ENCODE data around the gene HTT.

Gene HTT

DNA sequence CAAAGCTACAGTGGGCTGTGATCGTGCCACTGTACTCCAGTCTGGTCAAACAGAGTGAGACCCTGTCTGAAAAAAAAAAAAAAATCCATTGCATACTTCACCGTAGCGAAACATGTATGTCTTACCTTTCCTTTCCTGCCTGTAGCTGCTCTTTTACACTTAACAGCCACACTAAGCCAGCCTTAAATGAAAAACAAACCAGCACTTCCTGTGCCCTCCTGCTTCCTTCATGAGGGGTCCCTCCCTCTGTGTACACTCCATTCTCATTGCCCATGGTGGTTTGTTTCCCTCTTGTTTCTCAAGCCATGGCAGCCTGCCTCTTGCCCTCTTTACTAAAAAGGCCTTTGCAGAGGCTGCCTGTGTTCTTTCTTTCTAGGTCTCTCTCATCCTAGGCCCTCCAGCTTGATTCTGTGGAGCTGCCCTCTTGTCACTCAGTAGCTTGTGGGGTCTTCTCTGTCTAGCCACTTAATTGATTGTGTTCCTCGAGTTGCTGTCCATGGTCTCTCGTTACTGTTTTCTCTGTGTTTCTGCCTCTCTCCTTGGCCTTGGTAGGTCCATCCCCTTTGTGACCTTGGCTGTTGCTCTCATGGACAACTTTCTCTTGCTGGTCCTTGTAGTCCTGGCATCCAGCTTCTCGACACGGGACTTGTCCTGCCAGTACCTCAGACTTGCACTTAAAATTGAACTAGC lies 122.3 kb downstream of the HTT start:
- TF ChIP-seq, protein P1, sequence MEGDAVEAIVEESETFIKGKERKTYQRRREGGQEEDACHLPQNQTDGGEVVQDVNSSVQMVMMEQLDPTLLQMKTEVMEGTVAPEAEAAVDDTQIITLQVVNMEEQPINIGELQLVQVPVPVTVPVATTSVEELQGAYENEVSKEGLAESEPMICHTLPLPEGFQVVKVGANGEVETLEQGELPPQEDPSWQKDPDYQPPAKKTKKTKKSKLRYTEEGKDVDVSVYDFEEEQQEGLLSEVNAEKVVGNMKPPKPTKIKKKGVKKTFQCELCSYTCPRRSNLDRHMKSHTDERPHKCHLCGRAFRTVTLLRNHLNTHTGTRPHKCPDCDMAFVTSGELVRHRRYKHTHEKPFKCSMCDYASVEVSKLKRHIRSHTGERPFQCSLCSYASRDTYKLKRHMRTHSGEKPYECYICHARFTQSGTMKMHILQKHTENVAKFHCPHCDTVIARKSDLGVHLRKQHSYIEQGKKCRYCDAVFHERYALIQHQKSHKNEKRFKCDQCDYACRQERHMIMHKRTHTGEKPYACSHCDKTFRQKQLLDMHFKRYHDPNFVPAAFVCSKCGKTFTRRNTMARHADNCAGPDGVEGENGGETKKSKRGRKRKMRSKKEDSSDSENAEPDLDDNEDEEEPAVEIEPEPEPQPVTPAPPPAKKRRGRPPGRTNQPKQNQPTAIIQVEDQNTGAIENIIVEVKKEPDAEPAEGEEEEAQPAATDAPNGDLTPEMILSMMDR (IDR thresholded peaks at IDR 0.05): no peak

DNA sequence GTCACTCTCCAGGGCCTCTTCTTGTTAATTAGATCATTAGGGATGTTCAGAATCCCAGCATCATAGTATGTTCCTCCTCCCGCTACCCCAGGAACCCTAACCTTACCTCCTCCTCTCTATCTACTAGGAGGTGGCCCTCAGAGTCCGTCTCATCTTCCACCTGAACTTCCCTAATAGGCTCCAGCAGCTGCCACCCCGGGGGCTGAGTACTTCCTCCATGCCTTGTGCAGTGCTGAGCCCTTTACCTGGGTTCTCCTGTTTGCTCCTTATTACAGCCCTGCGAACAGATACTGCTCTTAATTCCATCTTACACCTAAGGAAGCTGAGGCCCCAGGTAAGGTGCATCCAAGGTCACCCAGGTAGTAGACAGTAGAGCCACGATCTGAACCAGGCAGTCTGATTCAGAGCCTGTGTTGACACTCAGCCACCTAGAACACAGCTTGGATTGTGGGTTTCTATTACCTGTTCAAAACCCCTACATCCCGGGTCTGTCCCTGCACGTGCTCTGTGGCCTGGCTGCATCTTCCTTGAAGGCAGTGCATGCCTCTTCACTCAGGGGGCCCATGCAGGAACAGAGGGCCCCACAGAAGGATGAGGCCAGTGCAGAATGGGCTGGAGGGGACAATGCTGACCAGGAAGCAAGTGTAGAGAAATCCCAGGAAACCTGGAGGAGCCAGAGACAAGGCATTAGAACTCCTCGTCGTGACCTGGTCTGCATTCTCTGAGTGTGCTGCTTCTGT lies 123.1 kb downstream of the HTT start:
- TF ChIP-seq, protein P1 (IDR thresholded peaks at IDR 0.05): no peak

DNA sequence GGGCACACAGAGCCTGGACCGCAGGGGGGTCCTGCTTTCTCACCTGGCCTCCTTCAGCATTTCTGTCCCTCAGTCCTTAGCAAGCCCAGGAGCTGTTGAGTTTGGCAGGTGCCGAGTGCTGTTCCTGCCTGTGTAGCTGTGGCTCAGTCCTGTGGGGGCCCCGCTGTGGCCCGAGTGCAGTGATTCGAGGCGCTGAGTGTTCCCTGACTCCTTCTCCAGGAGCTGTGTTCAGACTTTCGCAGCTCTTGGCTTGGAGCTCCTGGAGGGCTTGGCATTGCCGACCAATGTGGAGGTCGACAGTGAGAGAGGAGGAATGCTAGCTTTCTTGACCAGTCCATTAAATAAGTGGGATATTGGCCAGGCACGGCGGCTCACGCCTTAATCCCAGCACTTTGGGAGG lies 124.4 kb downstream of the HTT start:
- TF ChIP-seq, protein P1 (IDR thresholded peaks at IDR 0.05): no peak

DNA sequence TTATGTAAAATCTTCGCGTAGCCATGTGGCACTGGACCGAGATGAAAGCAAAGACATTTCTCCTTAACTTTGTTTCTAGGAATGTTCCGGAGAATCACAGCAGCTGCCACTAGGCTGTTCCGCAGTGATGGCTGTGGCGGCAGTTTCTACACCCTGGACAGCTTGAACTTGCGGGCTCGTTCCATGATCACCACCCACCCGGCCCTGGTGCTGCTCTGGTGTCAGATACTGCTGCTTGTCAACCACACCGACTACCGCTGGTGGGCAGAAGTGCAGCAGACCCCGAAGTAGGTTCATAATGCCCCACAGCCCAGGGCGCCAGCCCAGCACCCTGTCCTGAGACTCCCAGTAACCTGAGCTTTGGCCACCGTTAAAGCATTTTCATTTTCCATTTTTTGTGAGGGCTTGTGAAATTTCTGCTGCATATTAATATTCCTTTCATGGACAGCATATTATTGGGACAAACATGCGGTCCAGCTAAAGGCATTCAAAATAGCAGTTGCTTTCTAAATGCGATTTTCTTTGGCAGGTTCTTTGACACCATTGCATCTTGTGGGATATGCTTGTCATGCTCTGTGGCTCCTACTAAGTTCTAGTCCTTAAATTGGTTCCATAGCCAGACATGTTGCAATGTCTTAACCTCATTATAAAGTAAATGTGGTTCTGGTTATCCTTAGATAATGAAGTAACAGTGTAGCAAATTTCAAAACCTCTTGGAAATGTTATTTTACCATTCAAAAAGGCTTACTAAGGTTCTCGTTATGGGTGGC lies 125.4 kb downstream of the HTT start:
- TF ChIP-seq, protein P1 (IDR thresholded peaks at IDR 0.05): no peak

DNA sequence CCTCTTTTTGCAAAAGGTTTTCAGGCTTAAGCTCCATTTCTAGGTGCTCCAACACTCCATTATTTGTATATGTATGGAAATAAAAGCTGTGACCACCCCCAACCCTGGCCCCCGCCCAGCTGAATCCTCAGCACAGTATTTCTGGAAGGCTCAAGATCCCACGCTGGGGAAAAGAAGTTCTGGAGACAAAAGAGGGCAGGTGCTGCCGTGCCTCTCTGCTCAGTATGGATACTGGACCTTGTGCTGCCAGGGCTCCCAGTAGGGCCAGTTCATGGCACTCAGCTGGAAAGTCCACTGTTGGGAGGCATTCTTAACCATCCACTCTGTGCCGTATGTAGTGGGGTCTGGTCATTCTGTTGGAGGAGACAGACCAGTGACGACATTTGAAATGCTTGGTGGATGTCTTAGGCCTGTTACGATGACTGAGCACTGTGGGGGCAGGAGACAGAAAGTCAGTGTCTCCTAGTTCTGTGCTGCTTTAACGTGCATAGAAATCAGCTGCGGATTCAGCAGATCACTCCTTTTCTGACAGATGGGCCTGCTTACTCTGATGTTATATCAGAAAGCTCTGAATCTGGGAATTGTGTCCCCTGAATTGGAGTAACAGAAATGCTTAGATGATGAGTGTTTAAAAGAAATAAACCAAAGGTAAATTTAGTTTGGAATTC lies 126.1 kb downstream of the HTT start:
- TF ChIP-seq, protein P1 (IDR thresholded peaks at IDR 0.05): no peak

DNA sequence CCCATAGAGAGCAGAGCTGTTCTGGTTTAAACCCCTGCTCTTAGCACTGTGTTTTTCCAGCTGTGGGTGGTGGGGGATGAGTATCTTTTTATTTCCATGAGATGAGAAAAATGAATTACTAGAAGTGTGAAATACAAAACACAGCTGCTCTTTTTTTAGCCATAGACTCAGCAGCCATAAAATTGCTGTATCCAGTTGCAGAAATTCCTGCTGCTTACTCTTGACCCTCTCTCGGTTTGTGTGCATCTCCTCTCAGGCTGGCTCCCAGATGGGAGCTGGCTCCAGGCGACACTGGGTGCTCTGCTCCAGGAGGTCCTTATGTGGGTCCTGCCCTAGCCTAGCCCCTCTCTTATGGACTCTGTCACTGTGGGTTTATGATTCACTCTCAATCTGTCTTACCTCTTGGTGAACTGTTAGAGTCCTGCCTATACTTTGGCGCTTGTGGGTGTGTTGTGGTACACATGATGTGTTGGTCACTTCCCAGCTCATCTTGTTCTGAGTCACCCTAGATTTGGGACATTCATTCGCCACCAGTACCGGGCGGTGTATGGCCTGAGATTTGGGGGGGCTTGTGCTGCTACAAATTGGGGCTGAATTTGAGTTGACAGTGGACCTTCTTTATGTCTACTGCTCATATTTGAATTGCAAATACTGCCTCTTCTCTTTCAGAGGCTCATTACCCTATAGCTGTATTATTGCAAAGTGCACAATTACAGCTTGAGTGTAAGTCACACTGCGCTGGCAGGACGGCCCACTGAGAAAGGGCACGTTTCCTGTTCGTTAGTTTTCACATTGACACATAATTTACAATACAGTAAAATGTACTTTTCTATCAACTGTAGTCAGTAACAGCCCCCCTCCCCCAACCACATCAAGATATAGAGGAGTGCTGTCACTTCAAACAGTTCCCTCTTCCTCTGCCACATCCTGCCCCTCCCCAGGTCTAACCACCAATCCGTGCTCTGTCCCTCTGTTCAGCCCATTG lies 127.5 kb downstream of the HTT start:
- TF ChIP-seq, protein P1 (IDR thresholded peaks at IDR 0.05): no peak

Data from LNCAP (cell line).